Endothelial cell of umbilical vein (primary cell): ENCODE measurements around the gene DTX2.
"Not testable (repeated sequence)": the region's sequence is repeated elsewhere in the genome, so short reads cannot be mapped to it uniquely, and the experiment has no call there.

Experiments used
- CTCF ChIP-seq, 2 donors: IDR thresholded peaks; 1 replicate in 1 of 2; 2 replicates in 1 of 2; pipeline ENCODE4 v1.5.1; 2011; ENCODE audit warnings: low read length in 2 of 2, mild to moderate bottlenecking in 2 of 2, moderate library complexity in 2 of 2, control low read depth in 1 of 2, inconsistent platforms in 1 of 2, low read depth in 1 of 2; ENCODE audit not compliant: insufficient read depth in 1 of 2; ENCODE audit errors: extremely low read depth in 1 of 2
- EZH2 ChIP-seq: IDR thresholded peaks from 2 replicates; pipeline ENCODE4 v1.6.1; 2012; ENCODE audit warnings: borderline replicate concordance, low read depth, mild to moderate bottlenecking, moderate library complexity, low read length, inconsistent platforms; ENCODE audit not compliant: severe bottlenecking
- FOS ChIP-seq: IDR thresholded peaks from 2 replicates; pipeline ENCODE4 v1.6.1; 2011; ENCODE audit warnings: mild to moderate bottlenecking, low read length, moderate library complexity, borderline replicate concordance; ENCODE audit not compliant: insufficient read depth
- JUN ChIP-seq: IDR thresholded peaks from 2 replicates; pipeline ENCODE4 v1.6.1; 2011; ENCODE audit warnings: borderline replicate concordance, low read depth; ENCODE audit not compliant: insufficient read length, insufficient read depth
- MAX ChIP-seq: IDR thresholded peaks from 2 replicates; pipeline ENCODE4 v1.6.1; 2011; ENCODE audit not compliant: insufficient read depth, insufficient read length
- MYC ChIP-seq: IDR thresholded peaks from one replicate; pipeline ENCODE4 v1.6.1; 2011; ENCODE audit warnings: mild to moderate bottlenecking, low read depth, low read length
- POLR2A ChIP-seq: IDR thresholded peaks from 2 replicates; pipeline ENCODE4 v1.6.1; 2012; ENCODE audit warnings: low read depth, mild to moderate bottlenecking, control low read depth, low read length
- POLR2AphosphoS5 ChIP-seq: IDR thresholded peaks from 2 replicates; pipeline ENCODE4 v1.6.1; 2012; ENCODE audit warnings: low read depth, mild to moderate bottlenecking, control low read depth, low read length, moderate library complexity; ENCODE audit not compliant: insufficient read depth

- TF ChIP-seq CTCF (IDR thresholded peaks at IDR 0.05; ENCODE audit: extremely low read depth in 1 of 2, insufficient read depth in 1 of 2, low read depth in 1 of 2, low read length in 2 of 2); MAX; FOS; EZH2; POLR2AphosphoS5; POLR2A; MYC; JUN: not testable (repeated sequence)
These were observed 36.0 kb upstream of the DTX2 start for GRCh38 chr7:76425558-76425957.
